Dedifferentiated amniotic fluid mesenchymal stem cell (primary cell): ENCODE measurements around the gene PTPRN2.

Experiments used
- DNase-seq: peaks from one replicate; pipeline ENCODE4 v3.0.0-alpha.2; 2016; ENCODE audit errors: extremely low spot score

The PTPRN2 gene

DNA sequence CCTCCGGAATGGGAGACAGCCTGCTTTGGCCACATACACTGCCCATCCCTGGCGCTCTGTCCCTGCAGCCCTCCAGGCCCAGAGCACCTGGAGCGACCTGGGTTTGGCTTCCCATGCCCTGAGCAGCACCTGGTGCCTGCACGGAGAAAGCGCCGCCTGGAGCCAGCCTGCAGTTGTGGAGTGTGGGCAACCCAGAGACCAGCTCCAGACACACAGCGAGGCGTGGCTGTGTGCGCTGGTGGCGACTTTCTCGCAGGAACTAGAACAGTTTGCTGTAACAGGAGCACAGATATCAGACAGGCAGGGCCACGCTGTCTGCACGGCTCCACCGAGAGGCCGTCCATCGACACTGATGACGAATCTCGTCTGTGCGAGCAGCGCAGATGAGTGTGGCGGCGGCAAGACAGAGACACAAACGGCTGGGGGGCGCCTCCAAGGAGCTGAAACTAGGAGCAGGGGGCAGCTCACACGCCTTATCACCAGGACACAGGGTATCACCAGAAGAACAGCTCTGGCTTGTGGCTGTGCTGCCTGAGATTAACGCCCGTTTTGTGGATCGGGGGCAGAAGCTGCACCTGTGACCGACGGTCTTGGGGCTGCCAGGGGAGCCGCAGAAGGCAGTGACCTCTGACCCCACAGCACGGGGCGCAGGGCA lies 975.5 kb downstream of the PTPRN2 start:
- DNase-seq = no peak

DNA sequence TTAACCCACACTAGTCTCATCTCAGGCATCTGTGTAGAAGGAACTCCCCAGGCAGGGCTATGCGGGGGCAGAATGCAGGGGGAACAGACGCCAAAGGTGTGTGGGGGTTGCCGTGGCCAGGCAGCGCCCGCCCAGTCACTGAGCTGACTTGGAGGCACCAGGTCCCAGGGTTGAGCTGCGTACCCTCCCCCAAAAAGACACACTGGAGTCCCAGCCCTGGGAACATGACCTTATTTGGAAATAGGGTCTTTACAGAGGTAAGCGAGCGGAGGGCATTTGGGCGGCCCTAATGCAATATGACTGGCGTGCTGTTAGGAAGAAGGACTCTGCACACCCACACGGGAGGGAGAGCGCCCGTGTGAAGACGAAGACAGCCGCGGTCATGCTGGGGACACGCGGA lies 976.3 kb downstream of the PTPRN2 start:
- DNase-seq = no peak

DNA sequence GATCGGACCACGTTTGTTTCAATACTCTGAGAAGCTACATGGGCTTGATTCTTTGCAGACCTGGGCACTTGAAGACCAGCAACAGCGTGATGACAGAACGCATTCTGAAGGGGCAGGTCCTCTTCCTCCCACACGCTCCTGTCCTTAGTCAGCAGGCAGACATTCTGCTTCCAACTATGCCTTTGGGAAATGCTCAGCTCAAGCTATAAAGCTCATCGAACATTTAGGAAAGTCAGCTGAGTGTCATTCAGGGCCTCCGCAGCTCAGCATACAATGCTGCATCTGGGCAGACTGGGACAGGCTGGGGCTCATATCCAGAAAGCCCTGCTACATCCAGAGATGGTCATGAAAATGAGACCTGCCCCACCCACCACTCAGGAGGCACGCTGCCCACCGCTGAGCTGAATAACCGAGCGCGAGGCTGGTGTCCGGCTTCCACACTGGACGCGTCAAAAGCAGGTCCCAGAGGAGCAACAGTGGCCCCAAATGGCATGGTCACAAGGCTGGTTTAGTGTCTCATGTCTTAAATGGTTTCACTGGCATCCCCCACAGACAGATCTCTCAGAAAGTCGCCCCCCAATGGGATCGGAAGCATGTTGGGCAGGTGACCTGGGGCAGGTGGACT lies 976.8 kb downstream of the PTPRN2 start:
- DNase-seq = no peak

DNA sequence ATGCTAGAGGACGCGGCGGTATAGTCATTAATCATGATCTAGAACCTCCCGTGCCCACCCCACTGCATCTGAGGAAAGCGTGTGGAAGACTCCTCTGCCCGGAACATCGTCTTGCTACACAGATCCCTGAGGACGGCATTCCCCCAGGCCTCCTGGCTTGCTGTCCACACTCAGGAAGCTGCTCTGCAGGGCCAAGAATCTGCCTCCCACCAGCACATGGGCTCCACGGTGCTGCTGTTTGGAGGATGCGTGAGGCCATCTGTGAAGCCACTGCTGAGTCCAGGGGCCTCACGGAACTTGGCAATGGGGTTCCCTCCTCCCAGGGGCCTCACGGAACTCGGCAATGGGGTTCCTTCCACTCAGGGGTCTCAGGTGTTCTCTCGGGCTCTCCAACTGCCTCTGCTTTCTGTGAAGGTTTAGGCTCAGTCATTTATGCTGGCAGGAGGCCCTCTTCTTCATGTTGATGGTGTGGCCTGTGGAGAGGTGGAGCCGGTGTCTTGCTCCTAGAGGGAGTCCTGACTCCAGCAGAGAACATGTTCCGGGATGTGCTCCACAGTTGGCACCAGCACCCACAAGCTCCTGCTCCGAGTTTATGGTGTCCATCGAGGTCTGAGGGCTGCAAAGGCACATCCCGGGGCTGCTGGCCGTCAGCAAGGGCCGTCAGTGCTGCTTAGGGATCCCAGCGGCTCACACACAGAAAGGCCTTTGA lies 977.5 kb downstream of the PTPRN2 start:
- DNase-seq = no peak

DNA sequence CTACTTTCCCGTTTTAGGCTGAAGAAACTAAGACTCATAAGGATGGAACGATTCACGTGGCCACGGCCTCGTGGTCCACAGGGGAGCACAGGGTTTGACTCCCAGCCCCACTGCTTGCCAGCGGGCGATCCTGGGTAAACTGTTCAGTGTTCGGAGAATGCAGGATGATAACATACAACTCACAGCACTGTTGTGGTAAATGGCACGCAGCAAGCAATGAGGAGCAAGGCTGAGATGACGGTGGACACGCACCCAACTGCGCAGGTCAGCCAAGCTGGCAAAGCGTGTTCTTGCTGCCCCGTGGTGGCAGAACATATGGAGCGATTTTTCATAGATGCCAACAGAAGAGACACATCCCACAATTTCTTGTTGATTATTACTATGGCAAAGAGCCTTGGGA lies 978.1 kb downstream of the PTPRN2 start:
- DNase-seq = no peak

DNA sequence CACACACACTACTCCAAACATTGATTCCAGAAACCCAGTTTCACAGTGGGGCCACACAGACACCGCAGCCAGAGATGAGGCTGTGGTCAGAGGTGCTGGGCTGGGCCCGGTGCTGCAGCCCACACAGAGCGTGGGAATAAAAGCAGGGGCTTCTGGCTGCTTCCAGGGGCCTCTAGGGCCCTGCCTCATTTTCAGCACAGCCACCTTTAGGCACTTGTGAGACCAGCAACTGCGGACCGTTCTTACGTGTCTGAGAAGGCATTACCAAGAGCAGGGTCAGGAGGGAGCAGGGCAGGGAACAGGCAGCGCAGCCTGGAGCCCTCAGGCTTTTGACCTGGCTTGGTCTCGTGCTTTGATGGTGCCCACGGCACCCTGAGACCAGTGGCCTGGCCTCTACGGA lies 980.4 kb downstream of the PTPRN2 start:
- DNase-seq = no peak

DNA sequence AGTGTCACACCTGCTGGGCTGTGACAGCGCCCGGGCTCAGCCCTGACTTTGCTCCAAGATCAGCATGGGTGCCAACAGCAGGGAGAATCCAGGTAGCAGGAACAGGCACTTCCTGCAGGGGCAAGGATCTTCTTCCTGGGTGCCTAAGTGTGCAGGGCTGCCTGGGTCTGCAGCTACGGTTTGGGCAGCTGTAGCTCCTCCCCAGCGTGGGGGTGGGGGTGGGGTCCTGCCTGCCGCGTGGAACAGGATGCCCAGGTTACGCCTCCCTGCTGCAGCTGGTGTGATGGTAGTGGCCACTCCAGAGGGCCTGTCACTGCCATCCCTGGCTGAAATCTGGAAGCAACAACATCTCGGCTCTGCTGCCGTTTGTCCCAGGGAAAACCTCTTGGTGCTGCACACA lies 981.5 kb downstream of the PTPRN2 start:
- DNase-seq = no peak

DNA sequence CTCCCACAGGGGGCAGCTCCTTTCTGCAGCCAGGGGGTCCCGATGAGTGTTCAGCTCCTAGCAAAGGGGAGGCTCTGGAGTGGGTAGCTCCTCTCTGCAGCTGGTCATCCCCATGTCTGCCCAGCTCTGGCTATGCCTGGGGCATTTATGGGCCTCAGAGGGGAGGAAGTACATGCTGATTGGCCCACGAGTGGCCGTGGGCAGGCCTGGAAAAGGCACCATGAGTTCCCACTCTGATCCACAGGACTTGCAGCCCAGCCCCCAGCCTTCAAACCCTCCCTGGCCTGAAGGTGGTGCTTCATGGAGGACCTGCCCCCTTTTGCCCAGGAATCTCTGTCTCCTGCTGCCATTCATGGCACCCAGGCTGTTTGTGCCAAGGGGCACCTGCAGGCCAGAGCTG lies 982.0 kb downstream of the PTPRN2 start:
- DNase-seq = no peak

DNA sequence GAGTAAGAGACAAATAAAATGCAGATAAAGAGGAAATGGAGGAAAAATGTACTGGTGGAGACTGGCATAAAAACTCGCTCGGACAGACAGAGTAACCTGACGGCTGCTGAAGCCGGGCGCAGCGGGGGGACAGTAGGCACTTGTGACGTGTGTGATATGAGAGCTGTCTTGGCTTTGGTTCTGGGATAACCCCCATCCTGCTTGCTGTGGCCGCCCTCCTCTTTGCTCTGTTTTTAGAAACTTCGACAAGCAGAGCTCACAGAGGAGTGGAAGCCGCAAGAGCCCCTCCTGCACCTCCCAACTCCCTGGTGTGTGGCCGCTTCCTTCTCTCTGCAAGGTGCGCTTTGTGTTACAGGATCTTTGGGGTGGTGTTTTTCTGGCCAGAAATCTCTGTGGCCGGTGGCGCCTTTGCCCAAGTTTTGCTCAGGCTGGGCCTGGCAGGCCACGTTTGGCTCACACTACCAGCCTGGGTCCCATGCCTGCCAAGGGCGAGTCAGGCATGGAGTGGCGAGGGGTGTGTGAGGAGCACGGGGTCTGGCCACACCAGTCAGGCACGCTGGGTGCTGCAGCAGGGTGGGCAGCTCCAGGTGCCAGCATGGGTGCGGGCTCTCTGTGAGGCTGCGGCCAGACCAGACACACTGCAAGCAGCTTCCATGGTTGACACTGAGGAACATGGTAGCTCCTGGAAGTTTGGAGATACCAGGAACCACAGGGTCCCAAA lies 982.8 kb downstream of the PTPRN2 start:
- DNase-seq = no peak

DNA sequence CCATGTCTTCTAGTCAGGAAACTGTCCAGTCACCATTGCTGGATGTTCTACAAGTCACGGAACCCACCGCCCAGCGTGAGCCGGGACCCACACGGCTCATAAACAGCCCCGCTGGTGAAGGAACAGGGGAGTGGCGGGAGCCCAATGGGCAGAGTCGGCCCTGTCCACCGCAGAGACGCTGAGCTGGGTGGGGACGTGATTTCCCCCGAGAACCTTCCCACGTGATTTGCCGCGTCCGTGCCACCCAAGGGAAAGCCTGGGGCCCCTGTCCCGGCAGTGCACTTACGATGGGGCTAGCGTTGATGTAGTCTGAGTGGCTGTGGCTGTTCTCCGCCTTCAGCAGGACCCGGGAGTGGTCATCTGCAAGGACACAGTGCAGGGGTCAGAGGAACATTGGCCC lies 983.9 kb downstream of the PTPRN2 start:
- DNase-seq = no peak

DNA sequence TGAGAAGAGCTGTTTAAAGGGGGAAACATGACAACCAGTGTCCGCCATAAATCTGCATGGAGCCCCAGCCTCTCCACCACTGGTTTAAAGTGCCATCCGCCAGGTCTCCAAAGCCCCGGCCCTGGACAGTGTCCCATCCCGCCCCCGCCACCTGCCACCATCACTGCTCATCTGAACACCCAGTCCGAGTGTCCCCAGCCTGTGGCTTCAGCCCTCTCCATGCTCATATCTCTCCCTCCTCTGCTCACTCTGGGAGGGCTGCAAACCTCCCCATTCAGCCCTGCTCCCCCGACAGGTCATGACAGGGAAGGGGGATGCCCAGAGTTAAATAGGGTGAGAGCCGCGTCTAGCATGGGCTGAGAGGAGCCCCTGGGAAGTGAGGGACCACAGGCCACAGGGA lies 984.6 kb downstream of the PTPRN2 start:
- no peak for DNase-seq

DNA sequence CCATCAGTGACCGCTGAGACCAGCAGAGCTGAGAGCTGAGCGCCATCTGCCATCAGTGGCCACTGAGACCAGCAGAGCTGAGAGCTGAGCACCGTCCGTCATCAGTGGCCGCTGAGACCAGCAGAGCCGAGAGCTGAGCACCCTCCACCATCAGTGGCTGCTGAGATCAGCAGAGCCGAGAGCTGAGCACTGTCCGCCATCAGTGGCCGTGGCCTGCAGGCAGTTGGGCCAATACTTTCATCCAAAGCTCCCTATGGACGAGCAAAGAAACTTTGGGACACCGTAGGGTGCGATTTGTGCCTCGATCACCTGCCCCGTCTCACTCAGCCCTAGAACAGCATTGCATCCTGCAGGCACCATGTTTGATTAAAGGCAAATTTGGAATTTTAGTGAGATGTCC lies 985.0 kb downstream of the PTPRN2 start:
- no peak for DNase-seq

DNA sequence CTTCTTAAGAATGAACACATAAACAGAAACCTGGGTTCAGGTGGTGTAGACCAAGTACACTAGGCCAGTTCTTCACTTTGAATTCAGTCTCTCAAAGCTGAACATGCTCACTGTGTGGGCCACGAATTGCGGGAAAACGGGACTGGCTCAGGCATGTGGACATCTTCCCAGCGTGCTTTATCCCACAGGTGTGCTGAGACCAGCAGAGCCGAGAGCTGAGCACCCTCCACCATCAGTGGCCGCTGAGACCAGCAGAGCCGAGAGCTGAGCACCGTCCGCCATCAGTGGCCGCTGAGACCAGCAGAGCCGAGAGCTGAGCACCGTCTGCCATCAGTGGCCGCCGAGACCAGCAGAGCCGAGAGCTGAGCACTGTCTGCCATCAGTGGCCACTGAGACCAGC lies 985.5 kb downstream of the PTPRN2 start:
- DNase-seq = no peak

DNA sequence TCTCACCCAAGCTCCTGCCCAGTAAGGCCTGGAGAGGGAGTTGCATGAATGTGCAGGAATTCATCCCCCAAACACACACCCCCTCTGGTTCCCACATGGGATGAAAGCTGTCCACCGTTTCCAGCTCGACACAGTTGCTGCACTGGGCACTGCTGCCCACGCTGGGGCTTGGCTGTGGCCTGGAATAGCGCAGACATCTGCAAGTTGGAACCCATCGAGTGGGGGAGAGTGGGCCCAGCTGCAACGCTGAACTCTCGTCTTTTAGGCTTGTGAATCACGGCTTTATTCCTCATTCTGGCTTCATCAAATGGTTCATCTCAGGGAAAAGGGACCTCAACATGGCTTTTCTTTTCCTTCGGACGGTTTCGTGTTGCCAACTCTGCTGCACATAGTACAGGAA lies 986.1 kb downstream of the PTPRN2 start:
- DNase-seq = no peak

DNA sequence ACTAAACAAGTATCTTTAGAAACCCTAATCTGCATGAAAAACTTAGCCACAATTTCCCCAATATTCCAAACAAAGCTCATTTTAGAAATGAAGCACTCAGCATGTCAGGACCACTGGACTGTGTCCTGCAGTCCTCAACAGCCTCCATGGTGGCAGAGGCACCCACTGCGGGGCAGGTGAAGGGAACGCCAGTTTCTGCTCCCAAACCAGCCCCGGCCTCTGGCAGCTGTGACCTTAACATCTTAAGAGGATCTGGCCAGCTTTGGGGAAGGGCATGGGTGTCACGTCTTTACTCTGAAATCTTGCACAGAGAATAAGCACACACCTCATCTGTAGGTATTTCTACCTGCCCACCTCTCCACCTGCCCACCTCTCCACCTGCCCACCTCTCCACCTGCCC lies 988.1 kb downstream of the PTPRN2 start:
- no peak for DNase-seq

DNA sequence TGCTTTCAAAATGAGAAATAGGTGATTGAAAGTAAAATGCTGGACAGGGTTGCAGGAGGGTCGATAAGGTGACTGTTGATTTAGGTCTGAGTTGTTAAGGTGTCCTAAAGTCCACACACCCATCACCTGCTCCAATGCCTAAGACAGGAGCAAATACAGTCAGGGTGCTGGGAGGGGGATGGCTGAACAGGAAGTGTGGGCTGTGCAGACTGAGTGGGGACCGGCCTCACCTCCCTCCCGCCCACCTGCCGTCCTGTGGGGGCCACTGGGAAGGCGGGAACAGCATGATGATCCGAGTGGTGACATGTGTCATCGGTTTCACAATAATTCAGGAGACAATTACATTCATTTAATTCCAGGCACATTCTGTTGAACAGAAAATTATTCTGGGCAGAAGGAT lies 990.1 kb downstream of the PTPRN2 start:
- no peak for DNase-seq

DNA sequence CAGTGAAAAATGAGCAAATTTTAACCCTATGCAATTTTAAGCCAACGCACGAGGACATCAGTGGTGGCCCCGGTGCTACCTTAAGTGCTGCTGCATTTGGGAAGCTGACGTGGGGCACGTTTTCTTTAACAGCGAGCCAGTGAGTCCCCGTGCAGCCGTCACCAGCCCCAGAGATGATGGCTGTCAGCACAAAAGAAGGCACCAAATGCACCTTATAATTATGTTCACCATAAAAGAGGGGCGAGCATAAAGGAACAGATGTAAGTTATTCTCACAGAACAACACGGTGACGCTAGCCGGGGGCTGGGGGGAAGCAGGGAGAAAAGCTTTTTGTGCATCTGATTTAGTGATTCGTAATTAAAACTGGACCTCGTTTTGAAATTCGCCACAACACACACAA lies 990.7 kb downstream of the PTPRN2 start:
- DNase-seq = no peak

DNA sequence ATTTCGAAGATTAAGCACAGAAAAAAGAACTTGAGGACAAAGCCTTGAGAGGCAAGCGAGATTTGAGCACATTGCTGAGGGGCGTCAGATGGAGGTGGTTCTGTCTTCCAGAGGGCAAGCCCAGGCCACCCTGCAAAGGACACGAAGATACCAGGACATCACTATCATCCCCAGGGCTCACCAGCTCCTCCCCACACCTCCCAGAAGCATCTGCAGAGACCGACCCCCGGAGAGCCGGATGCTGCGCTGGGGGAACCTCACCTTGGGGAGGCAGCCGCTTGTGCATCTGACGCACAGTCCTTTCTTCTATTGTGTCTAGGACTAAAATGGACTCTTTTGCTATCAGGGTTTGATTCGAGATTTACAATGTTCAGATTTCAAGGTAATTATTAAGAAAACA lies 991.2 kb downstream of the PTPRN2 start:
- DNase-seq = no peak

DNA sequence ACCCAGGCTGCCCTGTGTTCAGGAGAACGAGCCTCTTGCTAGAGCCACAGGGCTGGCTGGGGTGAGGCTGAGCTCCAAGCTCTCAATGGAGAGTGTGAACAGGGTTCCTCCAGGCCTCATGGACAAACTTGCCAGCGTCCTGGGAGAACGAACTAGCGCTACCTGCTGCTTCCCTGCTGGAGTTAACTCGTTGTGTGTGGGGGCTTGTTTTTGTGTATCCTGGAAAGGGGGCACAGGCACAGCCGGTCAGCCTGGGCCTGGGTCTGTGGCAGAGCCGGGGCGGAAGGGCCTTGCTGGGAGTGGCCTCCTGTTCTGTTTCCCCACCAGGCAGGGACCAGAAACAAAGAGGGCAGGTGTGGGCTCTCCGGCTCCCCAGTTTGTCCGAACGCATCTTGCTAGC lies 991.6 kb downstream of the PTPRN2 start:
- no peak for DNase-seq

DNA sequence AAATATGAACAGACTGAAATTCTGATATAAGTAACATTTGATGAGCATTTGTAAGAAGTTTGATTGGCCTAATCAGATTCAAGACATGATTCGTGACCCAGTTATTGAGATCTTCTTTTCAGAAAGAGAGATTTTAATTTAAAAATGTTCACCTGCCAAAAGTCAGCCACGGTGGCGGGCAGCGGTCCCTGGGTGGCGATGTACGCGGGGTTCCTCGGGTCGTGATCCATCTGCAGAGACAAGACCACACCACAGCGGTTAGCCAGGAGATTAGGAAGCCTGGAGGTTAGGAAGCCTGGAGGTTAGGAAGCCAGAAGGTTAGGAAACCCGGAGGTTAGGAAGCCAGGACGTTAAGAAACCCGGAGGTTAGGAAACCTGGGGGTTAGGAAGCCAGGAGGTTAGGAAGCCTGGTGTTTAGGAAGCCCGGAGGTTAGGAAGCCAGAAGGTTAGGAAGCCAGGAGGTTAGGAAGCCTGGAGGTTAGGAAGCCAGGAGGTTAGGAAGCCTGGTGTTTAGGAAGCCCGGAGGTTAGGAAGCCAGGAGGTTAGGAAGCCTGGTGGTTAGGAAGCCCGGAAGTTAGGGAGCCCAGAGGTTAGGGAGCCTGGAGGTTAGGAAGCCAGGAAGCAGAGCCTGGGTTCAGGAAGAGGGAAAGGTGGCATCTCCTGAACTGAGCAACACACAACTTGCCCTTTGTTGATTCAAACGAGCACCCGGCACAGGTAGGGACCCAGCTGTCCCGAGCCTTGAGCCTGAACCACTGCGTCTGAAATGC lies 992.4 kb downstream of the PTPRN2 start:
- no peak for DNase-seq

DNA sequence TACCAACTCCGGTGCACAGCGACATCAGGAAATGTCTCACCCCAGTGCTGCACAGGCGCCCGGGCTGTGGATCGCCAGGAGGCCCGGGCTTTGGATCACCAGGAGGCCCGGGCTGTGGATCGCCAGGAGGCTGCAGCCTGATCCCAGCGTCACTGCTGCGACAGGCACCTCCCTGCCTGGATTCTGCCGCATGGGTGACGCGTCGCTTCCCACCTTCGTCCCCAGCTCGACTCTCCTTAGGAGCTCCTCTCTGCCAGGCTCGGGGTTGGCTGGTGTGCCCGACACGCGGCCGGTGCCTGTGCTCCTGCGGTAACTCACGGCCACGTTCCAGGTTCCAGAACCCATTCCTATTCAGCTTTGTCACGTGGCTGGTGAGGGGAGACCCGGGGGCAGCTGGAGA lies 993.3 kb downstream of the PTPRN2 start:
- DNase-seq = no peak

DNA sequence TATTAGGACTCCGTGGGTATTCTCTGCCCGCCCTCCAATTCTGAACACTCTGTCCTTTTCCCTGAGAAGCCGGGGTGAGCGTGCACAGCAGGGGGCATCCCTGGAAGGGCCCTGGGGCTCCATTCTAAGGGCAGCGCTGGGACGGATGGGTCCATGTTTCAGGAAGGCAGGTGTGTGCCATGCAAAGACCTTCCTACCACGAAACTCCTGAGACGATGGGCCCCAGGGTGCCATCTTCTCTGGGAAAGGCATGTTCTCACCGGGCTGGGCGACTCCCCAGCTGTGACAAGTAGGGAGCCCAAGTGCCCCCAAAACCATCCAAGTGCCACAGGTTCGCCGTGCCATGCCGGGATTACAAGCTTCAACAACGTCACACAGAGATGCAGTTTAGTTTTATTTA lies 994.1 kb downstream of the PTPRN2 start:
- no peak for DNase-seq
